Activated CD4-positive, alpha-beta T cell treated with anti-CD3 and anti-CD28 coated beads, Interleukin-2, amount 50 U/mL, for 4 hours (primary cell): ENCODE results near the gene FSTL4.
A peak's percentile ranks its signal among the peaks of the same experiment; 100 is the strongest.

Experiments
- DNase-seq, 2 experiments: peaks; one replicate each; pipeline ENCODE4 v3.0.0-alpha.2; 2020

FSTL4 gene

GRCh38 chr5:133201310-133201709 is 411.0 kb downstream of the FSTL4 start:
- no peak for DNase-seq

- no peak for DNase-seq
Observed at GRCh38 chr5:133200256-133200655, 412.1 kb downstream of the FSTL4 start.

GRCh38 chr5:133199417-133200178 is 412.7 kb downstream of the FSTL4 start:
- no peak for DNase-seq

- no peak for DNase-seq
Observed at GRCh38 chr5:133198511-133198910, 413.8 kb downstream of the FSTL4 start.

GRCh38 chr5:133196441-133197085 is 415.8 kb downstream of the FSTL4 start:
- no peak for DNase-seq

GRCh38 chr5:133195250-133195649 is 417.1 kb downstream of the FSTL4 start:
- DNase-seq, result no peak

- no peak for DNase-seq
Observed at GRCh38 chr5:133193794-133194193, 418.5 kb downstream of the FSTL4 start.

- no peak for DNase-seq
Observed at GRCh38 chr5:133192716-133193115, 419.6 kb downstream of the FSTL4 start.

GRCh38 chr5:133189881-133190280 is 422.5 kb downstream of the FSTL4 start:
- no peak for DNase-seq

- no peak for DNase-seq
Observed at GRCh38 chr5:133179405-133179804, 432.9 kb downstream of the FSTL4 start.

GRCh38 chr5:133170756-133171387 is 441.5 kb downstream of the FSTL4 start:
- peak; percentile 33 to 49 for DNase-seq

GRCh38 chr5:133164759-133165158 is 447.6 kb downstream of the FSTL4 start:
- no peak for DNase-seq

GRCh38 chr5:133163839-133164238 is 448.5 kb downstream of the FSTL4 start:
- no peak for DNase-seq

GRCh38 chr5:133159543-133159942 is 452.8 kb downstream of the FSTL4 start:
- no peak for DNase-seq

- DNase-seq, result no peak
Observed at GRCh38 chr5:133155326-133155969, 456.9 kb downstream of the FSTL4 start.

GRCh38 chr5:133154274-133155075 is 457.9 kb downstream of the FSTL4 start:
- no peak for DNase-seq

- DNase-seq, result no peak
Observed at GRCh38 chr5:133150909-133151544, 461.3 kb downstream of the FSTL4 start.

GRCh38 chr5:133149345-133149744 is 463.0 kb downstream of the FSTL4 start:
- DNase-seq, result no peak

GRCh38 chr5:133147815-133148567 is 464.4 kb downstream of the FSTL4 start:
- DNase-seq, result no peak

- no peak for DNase-seq
Observed at GRCh38 chr5:133147411-133147810, 464.9 kb downstream of the FSTL4 start.
